DOHH2 (cell line): Measurements from ENCODE around the gene USP34.

Experiments used
- H3F3A ChIP-seq: fragments of 200-600 bp; sonication (generic), shearing (Covaris generic); 2 replicates; pipeline ENCODE4 v1.6.0; 2016; ENCODE audit warnings: antibody characterized with exemption, mild to moderate bottlenecking; ENCODE audit not compliant: control insufficient read depth, insufficient read depth
- H3K27ac ChIP-seq: fragments of 200-600 bp; sonication (generic); 2 replicates; pipeline ENCODE4 v1.5.1; 2014; ENCODE audit warnings: low read depth, mild to moderate bottlenecking, low read length, moderate library complexity
- H3K27me3 ChIP-seq: fragments of 200-600 bp; sonication (generic); 2 replicates; pipeline ENCODE4 v1.6.1; 2014; ENCODE audit warnings: mild to moderate bottlenecking, low read length, mixed read lengths; ENCODE audit not compliant: control insufficient read depth
- H3K36me3 ChIP-seq: fragments of 200-600 bp; sonication (generic); 2 replicates; pipeline ENCODE4 v1.6.1; 2014; ENCODE audit warnings: mild to moderate bottlenecking, low read length, moderate library complexity, mixed read lengths; ENCODE audit not compliant: control insufficient read depth
- H3K4me1 ChIP-seq: fragments of 200-600 bp; sonication (generic); 2 replicates; pipeline ENCODE4 v1.6.1; 2014; ENCODE audit warnings: mild to moderate bottlenecking, low read length, mixed read lengths; ENCODE audit not compliant: control insufficient read depth
- H3K4me2 ChIP-seq: fragments of 200-600 bp; sonication (generic); 2 replicates; pipeline ENCODE4 v1.6.0; 2014; ENCODE audit warnings: mild to moderate bottlenecking, low read length, moderate library complexity
- H3K4me3 ChIP-seq: fragments of 200-600 bp; sonication (generic); 2 replicates; pipeline ENCODE4 v1.5.1; 2014; ENCODE audit warnings: mild to moderate bottlenecking, low read length, mixed read lengths
- H3K79me2 ChIP-seq: fragments of 200-600 bp; sonication (generic); 2 replicates; pipeline ENCODE4 v1.6.1; 2014; ENCODE audit warnings: mild to moderate bottlenecking, low read length, mixed read lengths; ENCODE audit not compliant: control insufficient read depth
- H3K9me2 ChIP-seq: fragments of 200-600 bp; sonication (generic); replicated peaks from 2 replicates; pipeline ENCODE4 v1.6.1; 2014; ENCODE audit warnings: mild to moderate bottlenecking, low read length, mixed read lengths; ENCODE audit not compliant: control insufficient read depth
- H3K9me3 ChIP-seq: fragments of 200-600 bp; sonication (generic); 2 replicates; pipeline ENCODE4 v1.6.1; 2014; ENCODE audit warnings: antibody characterized with exemption, low read length, mixed read lengths; ENCODE audit not compliant: control insufficient read depth, insufficient read depth
- H4K20me1 ChIP-seq: fragments of 200-600 bp; sonication (generic); 2 replicates; pipeline ENCODE4 v1.6.0; 2014; ENCODE audit warnings: low read depth, mild to moderate bottlenecking, antibody characterized with exemption, low read length, moderate library complexity; ENCODE audit not compliant: control insufficient read depth, insufficient read depth
- CTCF ChIP-seq: fragments of 200-600 bp; sonication (generic); IDR thresholded peaks from one replicate; pipeline ENCODE4 v1.5.1; 2014; ENCODE audit warnings: antibody characterized with exemption, mild to moderate bottlenecking, low read depth, low read length; ENCODE audit not compliant: poor library complexity, severe bottlenecking
- EZH2phosphoT487 ChIP-seq: fragments of 200-600 bp; sonication (generic); IDR thresholded peaks from 2 replicates; pipeline ENCODE4 v1.6.1; 2017; ENCODE audit warnings: borderline replicate concordance, mild to moderate bottlenecking, antibody characterized with exemption, low read length, moderate library complexity, mixed read lengths

USP34 gene

DNA sequence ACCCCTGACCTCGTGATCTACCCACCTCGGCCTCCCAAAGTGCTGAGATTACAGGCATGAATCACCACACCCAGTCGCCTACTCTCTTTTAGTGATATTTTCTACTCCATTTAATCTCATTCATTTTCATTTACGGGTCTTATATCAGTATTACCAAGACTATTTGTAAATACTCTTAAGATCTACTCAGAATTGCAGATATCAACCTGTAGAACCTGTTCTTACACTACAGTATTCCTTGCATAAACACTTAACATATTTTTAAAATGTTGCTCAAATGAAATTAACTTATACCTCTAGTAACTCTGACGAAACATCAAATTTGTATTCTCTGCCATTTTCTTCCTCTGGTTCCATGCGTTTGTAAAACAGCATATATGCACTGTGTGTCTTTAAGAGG is 229.6 kb downstream of the USP34 start:
- Histone ChIP-seq H3K4me3 (no peak overlapping the region), H3K27me3 (no peaks in the 10 kb centered on the region), H3K4me2 (no peak overlapping the region), H3K9me2 (no peaks in the 10 kb centered on the region), H4K20me1 (no peaks in the 10 kb centered on the region), H3K4me1 (no peaks in the 10 kb centered on the region), H3K79me2 (no peaks in the 10 kb centered on the region), H3F3A (peaks cover 17% of the 10 kb centered on the region), H3K27ac (no peak overlapping the region), H3K36me3 (peaks cover 75% of the 10 kb centered on the region), H3K9me3 (no peaks in the 10 kb centered on the region)
- TF ChIP-seq CTCF = no peak
- no peak for TF ChIP-seq EZH2phosphoT487

- Histone ChIP-seq H3K4me3 (no peak overlapping the region), H4K20me1 (no peaks in the 10 kb centered on the region), H3K4me1 (no peaks in the 10 kb centered on the region), H3K9me2 (no peaks in the 10 kb centered on the region), H3K79me2 (no peaks in the 10 kb centered on the region), H3K4me2 (no peak overlapping the region), H3K36me3 (peaks cover 71% of the 10 kb centered on the region), H3F3A (peaks cover 12% of the 10 kb centered on the region), H3K27ac (no peak overlapping the region), H3K9me3 (no peaks in the 10 kb centered on the region), H3K27me3 (no peaks in the 10 kb centered on the region)
- no peak for TF ChIP-seq CTCF
- no peak for TF ChIP-seq EZH2phosphoT487
Observed at GRCh38 chr2:61238219-61239012, 232.5 kb downstream of the USP34 start.

GRCh38 chr2:61235716-61236115 is 235.2 kb downstream of the USP34 start:
- Histone ChIP-seq H3F3A (peaks cover 12% of the 10 kb centered on the region), H3K4me1 (no peaks in the 10 kb centered on the region), H3K9me2 (no peaks in the 10 kb centered on the region), H3K36me3 (peaks cover 74% of the 10 kb centered on the region), H4K20me1 (no peaks in the 10 kb centered on the region), H3K79me2 (no peaks in the 10 kb centered on the region), H3K4me3 (no peak overlapping the region), H3K4me2 (no peak overlapping the region), H3K9me3 (no peaks in the 10 kb centered on the region), H3K27me3 (no peaks in the 10 kb centered on the region), H3K27ac (no peak overlapping the region)
- no peak for TF ChIP-seq EZH2phosphoT487
- no peak for TF ChIP-seq CTCF
